ENCODE data around the gene DRC7.

DNA sequence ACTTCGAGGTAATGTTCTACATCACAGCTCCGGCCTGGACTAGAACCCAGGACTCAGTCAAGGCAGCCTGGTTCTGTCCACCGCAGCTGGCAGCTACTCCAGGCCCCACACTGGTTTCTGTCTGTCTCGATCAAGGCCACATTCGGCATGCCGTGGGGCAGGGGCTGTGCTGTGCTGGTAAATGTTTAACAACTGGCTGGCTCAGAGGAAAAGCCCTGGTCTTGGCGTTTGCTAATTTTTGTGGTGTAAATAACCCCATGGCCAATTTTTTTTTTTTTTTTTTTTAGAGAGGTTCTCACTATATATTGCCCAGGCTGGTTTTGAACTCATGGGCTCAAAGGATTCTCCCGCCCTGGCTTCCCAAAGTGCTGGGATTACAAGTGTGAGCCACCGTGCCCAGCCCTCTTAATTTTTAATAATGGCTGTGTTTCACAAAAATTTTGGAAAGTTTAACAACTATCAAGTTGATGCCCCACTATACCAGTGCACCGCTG is 328 bp upstream of the DRC7 start:
- TF ChIP-seq SIN3A (IDR thresholded peaks at IDR 0.05; ENCODE audit: borderline replicate concordance, insufficient read depth, low read length) (no peak), REST (IDR thresholded peaks at IDR 0.05; ENCODE audit: insufficient read depth in 1 of 2, low read depth in 2 of 2, low read length in 2 of 2) (no peak), TAF1 (IDR thresholded peaks at IDR 0.05; ENCODE audit: borderline replicate concordance, insufficient read depth, low read length) (no peak), POLR2AphosphoS5 (IDR thresholded peaks at IDR 0.05; ENCODE audit: low read depth, low read length) (no peak)
